Endothelial cell of hepatic sinusoid (primary cell): ENCODE measurements around the gene DNM1L.

ENCODE experiments used
- in situ Hi-C: cut with HindIII; loops from 2 replicates; pipeline ENCODE4 v1.10.0; 2017; ENCODE audit warnings: low sequenced_read_pairs

The DNM1L gene

DNA sequence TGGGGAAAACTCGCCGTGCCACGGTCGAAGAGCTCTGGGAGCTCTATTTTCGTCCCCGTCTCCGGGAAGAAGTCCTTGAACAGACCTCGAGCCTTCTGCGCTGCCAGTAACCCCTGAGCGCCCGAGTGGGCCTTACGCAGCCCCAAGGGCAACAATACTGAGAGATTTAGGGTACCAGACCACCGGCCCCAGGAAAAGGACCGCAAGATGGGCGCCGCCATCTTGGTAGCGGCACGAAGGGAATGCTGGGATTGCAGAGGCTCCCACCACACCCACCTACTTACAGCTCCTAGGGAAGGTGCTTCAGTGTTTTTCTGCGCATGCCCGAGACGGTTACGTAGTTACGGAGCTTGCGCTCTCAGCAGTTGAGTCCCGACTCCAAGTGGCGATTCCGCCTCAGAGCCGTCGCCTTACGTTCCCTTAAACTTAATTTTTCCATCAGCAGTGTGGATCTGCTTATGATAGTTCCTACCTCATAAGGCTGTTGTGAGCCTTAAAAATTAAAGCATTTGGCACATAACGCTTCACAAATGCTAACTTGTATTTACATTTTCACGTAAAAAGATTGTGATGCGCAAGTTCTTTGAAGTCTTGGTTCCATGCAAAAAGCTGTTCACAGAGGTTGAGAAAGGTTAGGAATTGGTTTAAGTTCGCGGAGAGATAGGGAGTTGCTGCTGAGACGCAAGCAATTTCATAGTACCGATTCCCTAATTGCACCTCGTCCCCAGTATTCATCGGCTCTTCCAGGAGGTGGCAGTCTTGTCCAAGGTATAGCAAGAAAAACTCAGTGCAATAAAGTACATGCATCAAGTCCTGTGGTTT is 76.8 kb downstream of the DNM1L start, which contains the start of gene YARS2:
Gene YARS2, minus strand, starts transcription at position 244 of the 822 bp plus-strand sequence. Its CDS starts 23 bp downstream, at position 221.
- in situ Hi-C loops, result no loop called here

DNA sequence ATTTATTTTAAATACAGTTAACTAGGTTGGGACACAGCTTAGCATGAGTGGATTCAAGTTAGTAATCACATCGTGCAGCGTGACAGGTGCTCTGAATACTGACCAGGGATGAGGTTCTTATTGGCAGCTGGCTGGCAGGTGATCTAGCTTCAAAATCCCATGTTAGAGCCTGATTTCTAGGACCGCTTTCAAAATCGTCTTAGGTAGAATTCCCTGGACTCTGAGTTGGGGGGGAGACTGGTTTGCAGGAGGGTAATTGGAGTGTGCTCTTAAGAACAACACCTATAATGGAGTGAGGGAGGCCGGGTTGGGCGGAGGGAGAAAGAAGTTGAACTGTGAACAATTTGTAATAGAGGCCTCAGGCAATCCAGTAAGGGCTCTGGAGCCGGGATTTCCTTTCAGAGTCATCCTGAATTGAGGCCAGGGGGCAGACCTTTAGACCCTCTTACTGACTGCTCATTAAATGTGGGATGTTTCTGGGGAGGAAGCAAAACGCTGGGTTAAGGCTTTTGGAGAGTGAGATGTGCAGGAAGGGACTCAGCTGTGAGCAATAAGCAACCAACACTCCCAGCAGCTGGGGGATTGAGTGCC is 77.5 kb downstream of the DNM1L start:
- in situ Hi-C loops, result no loop called here

DNA sequence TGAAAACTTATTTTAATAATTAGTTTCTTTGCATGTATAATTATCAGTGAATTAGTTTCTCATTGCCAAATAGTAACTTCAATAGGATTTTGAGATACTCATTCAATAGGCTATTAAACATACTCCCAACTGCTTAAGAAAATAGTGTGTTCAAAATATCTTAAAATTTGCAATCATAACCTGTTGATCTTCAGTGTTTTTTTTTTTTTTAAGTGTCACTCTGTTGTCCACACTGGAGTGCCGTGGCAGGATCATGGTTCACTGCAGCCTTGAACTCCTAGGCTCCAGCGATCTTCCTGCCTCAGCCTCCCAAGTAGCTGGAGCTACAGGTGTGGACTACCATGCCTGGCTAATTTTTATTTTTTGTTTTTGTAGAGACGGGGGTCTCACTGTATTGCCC is 78.1 kb downstream of the DNM1L start:
- in situ Hi-C loops, result no loop called here

DNA sequence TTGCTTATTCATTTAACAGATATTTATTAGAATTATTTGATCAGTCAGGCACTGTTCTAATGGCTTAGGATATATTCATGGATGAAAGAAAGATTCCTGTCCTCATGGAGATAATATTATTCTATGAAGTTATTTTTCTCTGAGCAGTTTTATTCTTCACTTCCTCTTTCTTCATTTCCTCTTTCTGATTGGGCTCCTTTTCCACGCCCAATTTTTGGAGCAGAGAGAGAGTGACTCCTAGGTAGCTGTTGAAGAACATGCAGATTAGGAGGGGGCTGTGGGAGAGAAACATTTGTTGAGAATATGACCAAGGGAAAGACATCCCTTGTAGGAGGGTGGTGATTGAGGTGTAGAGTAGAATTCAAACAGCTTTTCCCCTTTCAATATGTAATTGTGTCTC is 82.6 kb downstream of the DNM1L start:
- in situ Hi-C loops, result no loop called here

GRCh38 chr12:32765906-32766305 is 86.8 kb downstream of the DNM1L start:
- in situ Hi-C loops, result no loop called here

- in situ Hi-C loops, result no loop called here
Observed at GRCh38 chr12:32768518-32768917, 89.4 kb downstream of the DNM1L start.

GRCh38 chr12:32770141-32770540 is 91.0 kb downstream of the DNM1L start:
- in situ Hi-C loops, result no loop called here

DNA sequence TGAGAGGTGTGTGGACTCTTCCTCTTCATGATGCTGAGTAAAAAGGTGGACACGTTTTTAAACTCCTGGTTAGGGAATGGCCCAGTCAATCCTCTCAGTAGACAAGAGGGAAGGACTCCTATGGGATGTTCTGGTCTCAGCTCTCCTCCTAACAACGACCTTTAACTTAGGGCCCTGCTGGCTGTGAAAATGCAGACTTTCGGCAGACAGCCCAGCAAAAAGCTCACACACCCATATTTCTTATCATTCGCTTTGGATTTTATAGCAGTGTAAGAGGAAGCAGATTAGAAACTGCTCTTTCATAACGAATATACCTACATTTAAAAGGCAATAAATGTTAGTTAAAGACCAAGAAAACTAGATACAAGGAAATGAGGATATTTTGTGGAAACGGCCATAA is 94.6 kb downstream of the DNM1L start:
- in situ Hi-C loops, result no loop called here

- in situ Hi-C loops, result no loop called here
Observed at GRCh38 chr12:32776258-32776657, 97.2 kb downstream of the DNM1L start.

- in situ Hi-C loops, result no loop called here
Observed at GRCh38 chr12:32777159-32777558, 98.1 kb downstream of the DNM1L start.

GRCh38 chr12:32777691-32778175 is 98.6 kb downstream of the DNM1L start:
- in situ Hi-C loops, result no loop called here

DNA sequence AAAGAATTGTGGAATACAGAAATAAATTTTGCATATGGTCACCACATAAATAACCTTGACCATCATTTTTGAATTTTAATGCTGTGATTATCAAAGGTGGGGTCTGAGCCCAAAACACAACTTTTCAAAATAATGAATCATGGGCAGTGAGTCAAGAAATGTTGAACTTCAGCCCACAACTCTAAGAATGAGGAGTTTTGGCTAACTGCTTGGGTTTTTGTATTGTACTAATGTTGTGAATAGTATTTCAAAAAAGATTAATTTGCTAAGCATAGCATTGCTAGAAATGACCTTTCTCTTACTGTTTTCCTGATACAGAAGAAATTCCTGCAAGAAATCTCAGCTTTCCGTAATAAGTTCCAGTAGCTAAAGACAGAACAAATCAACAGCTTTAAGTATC is 101.0 kb downstream of the DNM1L start:
- in situ Hi-C loops, result no loop called here

DNA sequence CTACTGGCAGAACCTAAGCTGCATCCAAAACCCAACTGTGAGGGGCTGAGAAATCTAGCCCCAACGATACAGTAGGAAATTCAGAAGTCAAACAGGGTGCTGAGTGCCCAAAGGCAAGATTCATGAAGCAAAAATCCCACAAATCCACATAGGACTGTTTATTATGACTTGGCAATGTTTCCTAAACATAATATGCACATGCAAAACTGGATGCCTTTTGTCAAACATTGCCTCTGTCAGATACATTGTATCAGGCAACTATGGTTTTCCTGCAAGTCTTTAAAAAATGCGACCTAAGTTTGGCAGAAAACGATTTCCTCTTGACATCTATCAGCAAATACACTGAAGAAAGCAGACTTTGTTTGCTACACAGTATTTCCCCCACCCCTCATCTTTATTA is 103.9 kb downstream of the DNM1L start:
- in situ Hi-C loops, result no loop called here

GRCh38 chr12:32785557-32785956 is 106.5 kb downstream of the DNM1L start:
- in situ Hi-C loops, result no loop called here

DNA sequence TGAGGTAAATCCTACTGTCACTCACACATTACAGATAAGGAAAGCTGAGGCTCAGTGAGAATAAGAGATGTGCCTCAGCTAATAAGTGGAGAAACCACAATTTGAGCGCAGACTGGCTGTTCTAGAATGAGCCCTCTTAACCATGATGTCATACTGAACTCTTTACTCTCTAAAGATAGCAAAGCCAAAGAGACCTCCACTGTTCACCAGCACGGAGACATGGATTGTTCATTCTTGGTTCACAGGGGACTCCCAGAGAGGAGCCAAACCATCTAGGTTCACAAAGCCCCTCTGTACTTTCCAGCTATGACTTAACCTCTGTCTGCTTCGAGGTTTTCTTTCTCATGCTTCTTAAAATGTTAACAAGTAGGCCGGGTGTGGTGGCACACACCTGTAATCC is 109.3 kb downstream of the DNM1L start:
- in situ Hi-C loops, result no loop called here

GRCh38 chr12:32789446-32789845 is 110.3 kb downstream of the DNM1L start:
- in situ Hi-C loops, result no loop called here

GRCh38 chr12:32789916-32790315 is 110.8 kb downstream of the DNM1L start:
- in situ Hi-C loops, result no loop called here

GRCh38 chr12:32794281-32794680 is 115.2 kb downstream of the DNM1L start:
- in situ Hi-C loops, result no loop called here
